Measurements from ENCODE around the gene ADAMTSL1. TPM values are rescaled to one million over a fixed set of nuclear protein-coding genes. Genes with fewer than 3 reads are reported as not detected.

The ADAMTSL1 gene
- total RNA-seq, 6 experiments from 2014 or later, result 37.3 to 98.1 (median 90.8) TPM

DNA sequence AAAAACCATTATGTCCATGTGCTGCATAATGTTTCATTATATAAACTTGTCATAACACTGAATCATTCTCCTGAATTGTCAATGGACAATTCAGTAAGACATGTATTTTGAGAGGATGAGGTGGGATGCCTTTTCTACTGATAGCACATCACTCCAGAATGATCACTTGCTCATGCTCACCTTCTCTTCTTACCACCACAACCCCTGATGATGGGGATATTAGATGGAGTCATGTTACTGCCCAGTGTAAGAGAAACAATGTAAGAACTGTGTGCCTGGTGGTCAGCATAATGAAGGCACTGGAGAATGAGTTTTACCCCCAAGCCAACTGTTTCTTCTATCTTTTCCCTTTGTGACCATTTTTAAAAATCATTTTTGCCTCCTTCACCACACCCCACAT, 198.8 kb downstream of the ADAMTSL1 start:
- no peak overlapping the region; the same call in 1 of the 2 replicates for H3K27ac Mint-ChIP-seq
- no peak overlapping the region for H3K4me3 Mint-ChIP-seq

DNA sequence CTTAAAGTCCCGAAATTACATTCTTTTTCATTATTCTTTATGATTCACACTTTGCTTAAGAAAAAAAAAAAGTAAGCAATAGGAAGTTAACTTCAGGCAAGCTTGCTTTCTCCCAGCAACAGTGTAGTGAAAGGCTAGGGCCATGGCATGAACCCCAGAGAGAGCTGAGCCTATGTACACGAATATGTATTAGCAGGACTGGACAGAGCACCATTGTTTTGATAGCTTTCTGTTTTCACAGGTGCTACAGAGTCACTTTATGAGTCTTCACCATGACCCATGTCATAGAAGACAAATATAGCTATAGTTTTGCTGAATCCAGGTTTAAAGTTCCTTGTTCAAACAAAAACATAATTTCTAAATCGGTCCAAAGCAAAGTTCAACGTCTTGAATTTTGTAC, 199.2 kb downstream of the ADAMTSL1 start:
- H3K9me3 Mint-ChIP-seq, result no peaks in the 10 kb centered on the region
- DNase-seq, result no peak
- H3K36me3 Mint-ChIP-seq (ENCODE audit: low read depth), result peaks cover 29% of the 10 kb centered on the region; the same call in 1 of the 2 replicates
- TF ChIP-seq, protein P1, sequence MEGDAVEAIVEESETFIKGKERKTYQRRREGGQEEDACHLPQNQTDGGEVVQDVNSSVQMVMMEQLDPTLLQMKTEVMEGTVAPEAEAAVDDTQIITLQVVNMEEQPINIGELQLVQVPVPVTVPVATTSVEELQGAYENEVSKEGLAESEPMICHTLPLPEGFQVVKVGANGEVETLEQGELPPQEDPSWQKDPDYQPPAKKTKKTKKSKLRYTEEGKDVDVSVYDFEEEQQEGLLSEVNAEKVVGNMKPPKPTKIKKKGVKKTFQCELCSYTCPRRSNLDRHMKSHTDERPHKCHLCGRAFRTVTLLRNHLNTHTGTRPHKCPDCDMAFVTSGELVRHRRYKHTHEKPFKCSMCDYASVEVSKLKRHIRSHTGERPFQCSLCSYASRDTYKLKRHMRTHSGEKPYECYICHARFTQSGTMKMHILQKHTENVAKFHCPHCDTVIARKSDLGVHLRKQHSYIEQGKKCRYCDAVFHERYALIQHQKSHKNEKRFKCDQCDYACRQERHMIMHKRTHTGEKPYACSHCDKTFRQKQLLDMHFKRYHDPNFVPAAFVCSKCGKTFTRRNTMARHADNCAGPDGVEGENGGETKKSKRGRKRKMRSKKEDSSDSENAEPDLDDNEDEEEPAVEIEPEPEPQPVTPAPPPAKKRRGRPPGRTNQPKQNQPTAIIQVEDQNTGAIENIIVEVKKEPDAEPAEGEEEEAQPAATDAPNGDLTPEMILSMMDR (IDR thresholded peaks at IDR 0.05), result no peak
- no peak overlapping the region for H3K4me3 Mint-ChIP-seq
- H3K27me3 Mint-ChIP-seq (ENCODE audit: insufficient read depth), result peaks cover 3% of the 10 kb centered on the region; the same call in 1 of the 2 replicates
- peaks cover 22% of the 10 kb centered on the region for H3K4me1 Mint-ChIP-seq (ENCODE audit: low read depth)
- H3K27ac Mint-ChIP-seq, result no peak overlapping the region; the same call in 1 of the 2 replicates

More for the DNA sequence above, 198.8 kb downstream of the ADAMTSL1 start:
- Mint-ChIP-seq H3K9me3 (no peaks in the 10 kb centered on the region), H3K27me3 (ENCODE audit: insufficient read depth) (peaks cover 3% of the 10 kb centered on the region; the same call in 1 of the 2 replicates), H3K36me3 (ENCODE audit: low read depth) (peaks cover 29% of the 10 kb centered on the region; the same call in 1 of the 2 replicates), H3K4me1 (ENCODE audit: low read depth) (peaks cover 23% of the 10 kb centered on the region)
- TF ChIP-seq, protein P1 (IDR thresholded peaks at IDR 0.05), result no peak
- no peak for DNase-seq

DNA sequence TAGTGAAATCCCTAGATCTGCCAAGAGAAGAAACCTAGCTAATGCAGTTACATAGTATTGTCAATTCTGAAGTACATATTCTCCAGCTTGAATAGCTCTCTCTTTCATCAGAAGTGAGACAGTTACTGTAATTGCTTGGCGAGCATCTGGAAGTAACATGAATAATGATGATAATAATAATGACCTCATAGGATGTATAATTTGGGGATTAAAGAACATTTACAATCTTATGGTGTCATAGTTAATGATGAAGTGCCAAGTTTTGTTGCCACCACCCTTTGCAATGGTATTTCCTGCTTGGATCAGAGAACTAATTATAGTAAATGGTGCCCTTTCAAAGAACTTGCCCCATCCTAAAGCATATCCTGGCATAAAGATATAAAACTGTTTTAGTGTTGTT, 201.4 kb downstream of the ADAMTSL1 start:
- H3K27me3 Mint-ChIP-seq (ENCODE audit: insufficient read depth), result peaks cover 3% of the 10 kb centered on the region; the same call in 1 of the 2 replicates
- DNase-seq, result no peak
- peaks cover 29% of the 10 kb centered on the region for H3K36me3 Mint-ChIP-seq (ENCODE audit: low read depth)
- H3K4me1 Mint-ChIP-seq (ENCODE audit: low read depth), result peaks cover 22% of the 10 kb centered on the region
- H3K9me3 Mint-ChIP-seq, result no peaks in the 10 kb centered on the region
- H3K27ac Mint-ChIP-seq, result peak overlapping the region; percentile 17; the same call in 1 of the 2 replicates
- no peak overlapping the region for H3K4me3 Mint-ChIP-seq
- TF ChIP-seq, protein P1 (IDR thresholded peaks at IDR 0.05), result no peak

DNA sequence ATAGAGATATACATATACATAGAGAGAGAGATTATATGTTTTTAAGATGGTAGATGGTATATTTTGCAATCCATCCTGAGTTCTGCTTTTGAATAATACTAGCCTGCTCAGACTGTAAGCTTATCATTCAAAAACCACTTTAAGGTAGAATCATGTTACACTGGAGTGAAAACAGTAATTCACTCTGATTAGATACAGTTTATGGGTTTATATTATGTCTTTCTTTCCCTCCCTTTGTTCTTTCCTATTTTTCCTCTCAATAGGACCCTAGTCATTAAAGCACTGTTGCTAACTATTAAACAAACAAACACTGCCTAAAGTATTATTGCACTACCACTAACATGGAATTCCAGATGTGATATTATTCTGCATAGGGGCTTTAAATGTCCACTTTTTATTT, 202.0 kb downstream of the ADAMTSL1 start:
- DNase-seq, result no peak

DNA sequence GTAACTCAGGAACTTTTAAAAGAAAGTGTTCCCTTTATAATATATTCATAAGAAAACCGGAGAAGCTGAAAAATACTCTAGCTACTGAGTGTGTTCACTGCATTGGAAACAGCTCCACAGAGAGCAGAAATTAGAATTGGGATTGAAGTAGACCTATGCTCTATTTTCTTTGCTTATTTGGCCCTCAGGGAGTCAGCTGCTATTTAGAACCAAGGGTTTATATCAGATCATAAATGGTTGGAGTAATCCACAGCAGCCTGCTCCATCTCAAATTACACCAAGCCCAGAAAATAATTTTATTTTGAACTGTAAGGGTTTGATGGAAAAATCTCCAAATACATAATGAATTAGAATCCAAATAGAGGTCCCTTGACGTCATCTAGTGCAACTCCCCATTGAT, 202.6 kb downstream of the ADAMTSL1 start:
- no peaks in the 10 kb centered on the region for H3K27me3 Mint-ChIP-seq (ENCODE audit: insufficient read depth)
- H3K4me1 Mint-ChIP-seq (ENCODE audit: low read depth), result peaks cover 22% of the 10 kb centered on the region
- TF ChIP-seq, protein P1 (IDR thresholded peaks at IDR 0.05), result no peak
- H3K4me3 Mint-ChIP-seq, result no peak overlapping the region
- no peak for DNase-seq
- H3K36me3 Mint-ChIP-seq (ENCODE audit: low read depth), result peaks cover 28% of the 10 kb centered on the region
- no peaks in the 10 kb centered on the region for H3K9me3 Mint-ChIP-seq
- no peak overlapping the region for H3K27ac Mint-ChIP-seq

More for the DNA sequence above, 202.0 kb downstream of the ADAMTSL1 start:
- TF ChIP-seq, protein P1 (IDR thresholded peaks at IDR 0.05), result no peak
- Mint-ChIP-seq H3K27ac (no peak overlapping the region), H3K27me3 (ENCODE audit: insufficient read depth) (peaks cover 2% of the 10 kb centered on the region; the same call in 1 of the 2 replicates), H3K9me3 (no peaks in the 10 kb centered on the region), H3K36me3 (ENCODE audit: low read depth) (peaks cover 33% of the 10 kb centered on the region), H3K4me3 (no peak overlapping the region), H3K4me1 (ENCODE audit: low read depth) (peaks cover 22% of the 10 kb centered on the region)
